ENCODE results near the gene NUTM2F.
"Not testable (repeated sequence)": the region's sequence is repeated elsewhere in the genome, so short reads cannot be mapped to it uniquely, and the experiment has no call there.

Gene NUTM2F, protein sequence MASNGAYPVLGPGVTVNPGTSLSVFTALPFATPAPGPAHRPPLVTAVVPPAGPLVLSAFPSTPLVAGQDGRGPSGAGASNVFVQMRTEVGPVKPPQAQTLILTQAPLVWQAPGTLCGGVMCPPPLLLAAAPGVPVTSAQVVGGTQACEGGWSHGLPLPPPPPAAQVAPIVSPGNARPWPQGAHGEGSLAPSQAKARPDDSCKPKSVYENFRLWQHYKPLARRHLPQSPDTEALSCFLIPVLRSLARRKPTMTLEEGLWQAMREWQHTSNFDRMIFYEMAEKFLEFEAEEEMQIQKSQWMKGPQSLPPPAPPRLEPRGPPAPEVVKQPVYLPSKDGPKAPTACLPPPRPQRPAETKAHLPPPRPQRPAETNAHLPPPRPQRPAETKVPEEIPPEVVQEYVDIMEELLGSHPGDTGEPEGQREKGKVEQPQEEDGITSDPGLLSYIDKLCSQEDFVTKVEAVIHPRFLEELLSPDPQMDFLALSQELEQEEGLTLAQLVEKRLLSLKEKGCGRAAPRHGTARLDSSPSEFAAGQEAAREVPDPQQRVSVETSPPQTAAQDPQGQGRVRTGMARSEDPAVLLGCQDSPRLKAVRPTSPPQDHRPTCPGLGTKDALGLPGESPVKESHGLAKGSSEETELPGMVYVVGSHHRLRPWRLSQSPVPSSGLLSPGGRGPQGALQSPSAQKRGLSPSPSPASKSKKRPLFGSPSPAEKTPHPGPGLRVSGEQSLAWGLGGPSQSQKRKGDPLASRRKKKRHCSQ

GRCh38 chr9:94328544-94328943 lies at the start of gene NUTM2F:
Gene NUTM2F (minus strand): TSS chr9:94328644. CDS start chr9:94328623, 21 bp downstream.
- DNase-seq (ENCODE audit: low spot score) = not testable (repeated sequence)

GRCh38 chr9:94375197-94375596 lies 46.8 kb upstream of the NUTM2F start:
- DNase-seq (ENCODE audit: low spot score) = not testable (repeated sequence)

DNA sequence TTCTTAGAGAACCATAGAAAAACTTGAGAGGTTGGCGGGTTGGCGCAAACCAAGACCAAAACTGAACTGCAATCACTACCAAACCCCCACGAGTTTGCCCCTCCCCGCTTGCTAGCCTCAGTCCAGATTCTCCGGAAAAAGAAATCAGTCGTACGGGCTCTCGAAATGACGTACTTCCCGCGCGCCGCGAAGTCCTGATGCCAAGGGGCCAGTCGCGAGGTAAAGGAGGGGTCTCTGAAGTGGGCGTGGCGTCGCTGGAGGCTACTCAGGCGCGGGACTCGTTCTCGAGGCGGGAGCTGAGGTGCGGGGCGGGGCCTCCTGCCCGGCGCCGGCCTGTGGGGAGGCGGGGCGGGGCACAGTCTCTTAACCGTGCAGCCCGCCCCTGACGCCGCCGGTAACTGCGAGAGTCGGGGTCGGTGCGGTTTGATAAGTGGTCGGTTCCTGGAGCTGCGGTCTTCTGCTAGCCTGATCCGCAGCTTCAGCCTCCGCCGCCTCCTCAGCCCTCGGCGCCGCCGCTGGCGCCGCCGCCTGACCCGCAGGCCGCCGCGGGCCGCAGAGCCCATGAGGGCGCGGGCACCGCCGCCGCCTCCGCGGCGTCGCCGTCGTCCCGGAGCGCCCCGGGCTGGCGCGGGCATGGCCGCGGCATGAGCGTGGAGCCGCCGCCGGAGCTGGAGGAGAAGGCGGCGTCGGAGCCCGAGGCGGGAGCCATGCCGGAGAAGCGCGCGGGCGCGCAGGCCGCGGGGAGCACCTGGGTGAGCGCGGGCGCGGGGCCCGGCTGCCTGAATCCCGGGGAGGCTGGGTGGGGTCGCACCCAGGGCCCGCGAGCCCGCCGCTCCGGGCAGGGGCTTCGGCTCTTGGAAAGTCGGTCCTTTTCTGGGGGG lies 46.0 kb upstream of the NUTM2F start:
- peak; percentile 88 for DNase-seq (ENCODE audit: low spot score)

- not testable (repeated sequence) for DNase-seq (ENCODE audit: low spot score)
Observed at GRCh38 chr9:94373779-94374175, 45.3 kb upstream of the NUTM2F start.

DNA sequence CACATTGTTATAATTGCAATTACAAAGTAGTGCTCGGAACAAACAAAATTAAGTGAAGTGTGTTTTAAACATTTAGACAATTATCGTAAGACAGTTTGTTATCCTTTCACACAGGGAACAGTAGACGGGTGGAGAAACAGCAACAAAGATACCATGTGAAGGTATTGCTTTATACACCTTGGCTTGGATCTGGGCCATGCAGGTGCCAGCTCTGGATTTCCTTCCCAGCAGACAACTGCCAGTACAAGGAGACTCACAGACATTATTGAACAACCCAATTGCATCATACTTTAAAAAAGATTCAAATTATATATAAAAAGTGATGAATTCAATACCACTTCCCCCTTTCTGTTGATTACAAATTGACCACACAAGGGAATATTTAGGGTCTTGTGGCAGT lies 41.8 kb upstream of the NUTM2F start:
- not testable (repeated sequence) for DNase-seq (ENCODE audit: low spot score)

GRCh38 chr9:94364093-94364614 lies 35.7 kb upstream of the NUTM2F start:
- DNase-seq (ENCODE audit: low spot score) = not testable (repeated sequence)

DNA sequence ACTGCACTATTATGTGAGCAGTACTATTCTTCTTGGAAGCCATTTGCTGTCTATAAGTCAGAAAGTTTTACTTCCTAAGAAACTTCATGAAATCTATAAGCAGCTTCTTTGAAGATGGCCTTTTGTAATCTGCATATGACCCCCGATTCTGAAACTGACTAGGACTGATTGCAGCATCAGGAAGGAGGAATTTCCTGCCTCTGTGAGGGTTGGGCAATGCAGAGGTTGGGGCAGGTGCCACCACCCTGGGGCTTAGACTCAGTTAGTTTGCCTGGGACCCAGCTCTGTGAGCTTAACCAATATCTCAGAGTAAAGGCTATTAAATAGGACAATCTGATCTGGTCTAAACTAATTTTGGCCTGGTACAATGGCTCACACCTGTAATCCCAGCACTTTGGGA lies 28.7 kb upstream of the NUTM2F start:
- not testable (repeated sequence) for DNase-seq (ENCODE audit: low spot score)

- not testable (repeated sequence) for DNase-seq (ENCODE audit: low spot score)
Observed at GRCh38 chr9:94351901-94352723, 23.7 kb upstream of the NUTM2F start.

DNA sequence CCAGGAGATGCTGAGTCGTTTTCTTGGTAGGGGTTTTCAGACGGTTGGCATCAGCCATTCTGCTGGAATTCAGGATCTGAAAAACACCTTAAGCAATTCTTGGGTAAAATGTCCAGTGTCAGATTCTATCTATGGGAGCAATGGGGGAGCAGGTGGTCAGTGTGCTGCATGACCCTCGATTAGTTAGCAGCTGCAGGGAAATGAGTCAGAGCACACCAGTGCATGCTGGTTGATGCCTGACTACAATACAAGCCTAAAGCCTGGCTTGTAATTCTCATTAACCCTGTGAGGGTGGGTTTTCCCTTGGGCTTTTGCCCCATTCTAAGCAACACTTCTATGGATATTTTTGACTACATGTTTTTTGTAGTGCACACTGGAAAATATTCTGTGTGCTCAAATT lies 20.3 kb upstream of the NUTM2F start:
- DNase-seq (ENCODE audit: low spot score) = not testable (repeated sequence)

DNA sequence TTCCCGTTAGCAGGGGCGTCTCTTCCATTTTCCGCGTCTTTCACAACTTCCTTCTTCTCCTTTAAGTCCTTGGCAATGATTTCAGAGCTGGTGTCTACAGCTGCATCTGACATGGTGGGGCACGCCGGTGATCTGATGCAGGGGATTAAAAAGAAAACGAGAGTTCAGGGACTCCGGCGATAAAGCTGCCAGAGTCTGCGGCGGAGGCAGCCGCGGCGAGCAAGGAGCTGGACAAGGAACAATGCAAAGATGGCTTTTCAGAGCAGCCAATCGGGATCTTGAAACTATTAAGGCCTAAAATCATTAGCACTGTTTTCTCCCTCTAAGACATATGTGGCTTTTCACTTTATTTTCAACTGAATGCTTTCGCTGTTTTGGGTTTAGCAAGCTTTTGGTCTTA lies 19.0 kb upstream of the NUTM2F start:
- DNase-seq (ENCODE audit: low spot score) = not testable (repeated sequence)

DNA sequence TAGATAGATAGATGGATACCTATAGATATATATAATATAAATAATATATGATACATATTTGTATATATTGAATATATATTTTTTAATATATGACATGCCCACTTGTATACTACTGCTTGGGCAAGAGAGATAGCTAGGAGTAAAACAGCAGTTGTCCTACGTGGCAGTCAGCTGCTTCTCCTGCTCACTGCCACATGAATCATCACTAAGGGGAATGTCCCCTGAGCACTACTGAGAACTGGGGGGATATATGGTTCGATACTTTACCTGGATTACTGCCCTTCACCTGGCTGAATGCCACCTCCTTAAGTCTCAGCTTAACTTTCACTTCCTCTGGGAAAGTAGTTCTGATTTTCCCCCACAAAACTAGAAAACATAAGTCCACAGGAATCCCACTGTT lies 13.3 kb upstream of the NUTM2F start:
- DNase-seq (ENCODE audit: low spot score) = not testable (repeated sequence)

DNA sequence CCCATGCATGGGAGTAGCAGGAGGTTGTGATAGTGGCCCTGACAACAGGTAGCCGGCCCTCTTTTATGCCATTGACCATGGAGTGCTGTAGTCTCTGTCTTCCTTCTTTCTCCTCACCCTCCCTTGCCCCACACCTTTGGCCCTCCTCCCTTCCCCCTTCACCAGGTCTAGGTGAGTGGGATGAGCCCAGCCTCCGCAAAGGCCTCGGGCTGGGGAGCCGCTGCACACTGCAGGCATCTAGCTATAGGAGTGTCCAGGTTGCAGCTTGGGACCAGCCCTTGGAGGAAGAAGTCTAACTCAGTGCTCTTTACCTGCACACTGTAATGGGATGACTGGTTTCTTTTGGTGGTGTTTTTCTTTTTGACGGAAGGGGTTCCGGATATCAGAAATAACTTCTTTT lies 12.3 kb upstream of the NUTM2F start:
- not testable (repeated sequence) for DNase-seq (ENCODE audit: low spot score)

DNA sequence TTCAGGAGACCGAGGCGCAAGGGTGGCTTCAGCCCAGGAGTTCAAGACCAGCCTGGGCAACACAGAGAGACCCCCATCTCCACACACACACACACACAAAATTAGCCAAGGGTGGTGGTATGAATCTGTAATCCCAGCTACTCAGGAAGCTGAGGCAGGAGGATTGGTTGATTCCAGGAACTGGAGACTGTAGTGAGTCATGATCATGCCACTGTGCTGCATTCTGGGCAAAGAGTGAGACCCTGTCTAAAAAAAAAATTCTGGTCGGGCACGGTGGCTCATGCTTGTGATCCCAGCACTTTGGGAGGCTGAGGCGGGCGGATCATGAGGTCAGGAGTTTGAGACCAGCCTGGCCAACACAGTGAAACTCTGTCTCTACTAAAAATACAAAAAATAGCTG lies 11.2 kb upstream of the NUTM2F start:
- DNase-seq (ENCODE audit: low spot score) = not testable (repeated sequence)

GRCh38 chr9:94338723-94339122 lies 10.3 kb upstream of the NUTM2F start:
- not testable (repeated sequence) for DNase-seq (ENCODE audit: low spot score)

DNA sequence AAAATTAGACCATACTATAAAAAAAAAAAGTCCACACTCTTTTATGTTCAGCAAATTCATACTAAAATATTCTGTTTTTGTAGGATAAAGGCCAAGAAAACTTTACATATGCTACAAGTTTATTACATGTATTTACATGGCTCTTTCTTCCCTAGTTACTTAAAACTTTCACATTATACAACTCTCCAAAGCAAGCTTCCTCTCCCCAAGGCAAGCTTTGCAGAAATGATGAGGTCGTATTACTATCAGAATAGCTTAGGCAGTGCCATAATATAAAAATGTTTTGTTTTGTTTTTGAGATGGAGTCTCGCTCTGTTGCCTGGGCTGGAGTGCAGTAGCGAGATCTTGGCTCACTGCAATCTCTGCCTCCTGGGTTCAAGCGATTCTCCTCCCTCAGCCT lies 8.0 kb upstream of the NUTM2F start:
- not testable (repeated sequence) for DNase-seq (ENCODE audit: low spot score)

DNA sequence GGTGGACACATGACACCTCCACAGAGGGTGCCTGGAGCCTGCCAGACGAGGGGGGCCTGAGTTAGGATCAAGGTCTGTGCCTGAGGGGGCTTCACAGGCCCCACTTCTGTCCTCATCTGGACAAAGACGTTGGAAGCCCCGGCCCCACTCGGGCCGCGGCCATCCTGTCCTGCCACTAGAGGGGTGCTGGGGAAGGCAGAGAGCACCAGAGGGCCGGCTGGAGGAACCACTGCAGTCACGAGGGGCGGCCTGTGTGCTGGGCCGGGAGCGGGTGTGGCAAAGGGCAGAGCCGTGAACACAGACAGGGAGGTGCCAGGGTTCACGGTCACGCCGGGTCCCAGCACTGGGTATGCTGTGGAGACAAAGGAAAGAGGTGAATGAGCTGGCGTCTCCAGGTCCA lies 2.9 kb downstream of the NUTM2F start:
- not testable (repeated sequence) for DNase-seq (ENCODE audit: low spot score)

DNA sequence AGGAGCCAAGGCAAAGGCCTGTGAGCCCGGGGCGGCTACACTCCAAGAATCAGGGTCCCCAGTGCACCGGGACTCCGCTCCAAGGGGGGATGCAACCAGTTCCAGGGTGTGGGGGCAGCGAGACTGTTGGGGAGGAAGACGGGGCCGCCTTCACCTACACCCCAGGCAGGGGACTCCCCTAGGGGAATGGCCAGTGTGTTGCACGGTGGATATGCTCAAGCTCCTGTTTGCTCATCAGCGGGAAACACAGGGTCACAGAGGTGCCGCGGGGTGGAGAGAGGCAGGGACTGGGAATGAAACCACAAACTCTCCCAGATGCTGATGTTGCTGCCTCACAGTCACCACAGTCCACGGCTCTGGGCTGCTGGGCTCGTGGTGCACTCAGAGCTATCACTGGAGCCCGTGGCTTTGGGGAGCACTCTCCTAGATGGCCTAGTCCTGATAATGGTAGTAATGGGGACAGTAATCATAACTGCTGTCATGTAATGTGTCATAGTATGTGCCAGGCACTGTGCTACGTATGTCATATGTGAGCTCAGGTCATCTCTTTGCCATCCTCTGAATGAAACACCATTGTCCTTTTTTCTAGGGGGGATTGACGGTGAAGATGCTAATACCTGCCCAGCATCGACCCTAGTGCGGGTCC lies 5.2 kb downstream of the NUTM2F start:
- not testable (repeated sequence) for DNase-seq (ENCODE audit: low spot score)

DNA sequence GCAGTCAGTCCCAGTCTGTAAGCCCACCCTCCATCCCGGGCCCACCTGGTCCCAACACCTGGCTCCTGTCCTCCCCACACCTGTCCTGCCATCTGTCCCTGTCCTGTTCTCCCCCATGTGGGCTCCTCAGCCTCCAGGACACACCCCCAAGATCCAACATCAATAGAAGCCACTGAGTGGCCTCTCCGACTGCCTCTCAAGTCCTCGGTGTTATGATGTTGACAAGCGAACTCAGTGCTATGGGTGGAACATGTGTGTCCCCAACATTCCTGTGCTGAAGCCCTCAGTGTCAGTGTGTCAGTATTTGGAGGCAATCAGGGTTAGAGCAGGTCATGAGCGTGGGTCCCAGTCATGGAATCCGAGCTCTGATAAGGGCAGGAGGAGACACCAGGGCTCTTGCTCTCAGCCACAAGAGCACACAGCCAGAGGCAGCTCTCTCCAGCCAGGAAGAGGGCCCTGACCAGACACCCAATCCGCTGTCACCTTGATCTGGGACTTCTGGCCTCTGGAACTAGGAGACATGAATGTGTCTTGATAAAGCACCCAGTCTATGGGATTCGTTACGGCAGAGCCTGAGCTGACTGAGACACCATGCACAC lies 6.0 kb downstream of the NUTM2F start:
- not testable (repeated sequence) for DNase-seq (ENCODE audit: low spot score)

GRCh38 chr9:94317949-94318657 lies 10.3 kb downstream of the NUTM2F start:
- DNase-seq (ENCODE audit: low spot score) = not testable (repeated sequence)

Measured in putamen (tissue), 1 donor.